Type B pancreatic cell (in vitro differentiated cells): ENCODE measurements around the gene ANKLE1. TPM values are rescaled to one million over a fixed set of nuclear protein-coding genes. Genes with fewer than 3 reads are reported as not detected.
"Not testable (repeated sequence)": the region's sequence is repeated elsewhere in the genome, so short reads cannot be mapped to it uniquely, and the experiment has no call there.

Experiments used
- DNase-seq: peaks from one replicate; pipeline ENCODE4 v3.0.0; 2021; ENCODE audit warnings: mixed read lengths; ENCODE audit not compliant: unreplicated experiment; ENCODE audit errors: extremely low spot score
- H3K27ac Mint-ChIP-seq: 2 replicates; pipeline ENCODE4 v1.8.0; 2021; ENCODE audit warnings: mild to moderate bottlenecking, mixed read lengths
- H3K27me3 Mint-ChIP-seq: 2 replicates; pipeline ENCODE4 v1.8.0; 2021; ENCODE audit warnings: mixed read lengths
- H3K36me3 Mint-ChIP-seq: 2 replicates; pipeline ENCODE4 v1.8.0; 2021; ENCODE audit warnings: mixed read lengths
- H3K4me1 Mint-ChIP-seq: one replicate; pipeline ENCODE4 v1.8.0; 2021; ENCODE audit warnings: mixed read lengths; ENCODE audit not compliant: unreplicated experiment
- H3K4me3 Mint-ChIP-seq: 2 replicates; pipeline ENCODE4 v1.8.0; 2021; ENCODE audit warnings: mild to moderate bottlenecking, mixed read lengths
- H3K9me3 Mint-ChIP-seq: 2 replicates; pipeline ENCODE4 v1.8.0; 2021; ENCODE audit warnings: mixed read lengths
- CTCF ChIP-seq: fragments of 200-600 bp; sonication (generic); conservative IDR thresholded peaks from 2 replicates; pipeline ENCODE4 v1.5.0; 2021; ENCODE audit warnings: antibody characterized with exemption, mild to moderate bottlenecking
- total RNA-seq: library from RNA; stranded (reverse); gene quantifications from 2 replicates; pipeline ENCODE4 v1.2.1, GENCODE V29; 2021; ENCODE audit warnings: low replicate concordance

The ANKLE1 gene
- total RNA-seq, 1 donor from 2014 or later, result 5.9 TPM

- peaks cover 6% of the 10 kb centered on the region for H3K27me3 Mint-ChIP-seq
- H3K4me3 Mint-ChIP-seq, result no peak within 1 kb of the TSS
- H3K4me1 Mint-ChIP-seq, result peaks cover 17% of the 10 kb centered on the region
- H3K9me3 Mint-ChIP-seq, result peaks cover 6% of the 10 kb centered on the region
- no peak for DNase-seq
- TF ChIP-seq CTCF, result no peak
- H3K27ac Mint-ChIP-seq, result no peak within 1 kb of the TSS
- peaks cover 4% of the 10 kb centered on the region for H3K36me3 Mint-ChIP-seq
Observed at GRCh38 chr19:17264641-17264979, 17.1 kb upstream of the ANKLE1 start, which contains the start of gene USHBP1. Gene USHBP1 (minus strand): TSS chr19:17264745. CDS start chr19:17264299, 446 bp downstream.

- H3K27me3 Mint-ChIP-seq, result peaks cover 3% of the 10 kb centered on the region
- peak overlapping the region; percentile 80 for H3K27ac Mint-ChIP-seq
- no peak overlapping the region for H3K4me3 Mint-ChIP-seq
- H3K9me3 Mint-ChIP-seq, result peaks cover 6% of the 10 kb centered on the region
- peaks cover 4% of the 10 kb centered on the region for H3K36me3 Mint-ChIP-seq
- H3K4me1 Mint-ChIP-seq, result peaks cover 12% of the 10 kb centered on the region
- no peak for TF ChIP-seq CTCF
- DNase-seq, result no peak
Observed at GRCh38 chr19:17266026-17266425, 15.7 kb upstream of the ANKLE1 start.

DNA sequence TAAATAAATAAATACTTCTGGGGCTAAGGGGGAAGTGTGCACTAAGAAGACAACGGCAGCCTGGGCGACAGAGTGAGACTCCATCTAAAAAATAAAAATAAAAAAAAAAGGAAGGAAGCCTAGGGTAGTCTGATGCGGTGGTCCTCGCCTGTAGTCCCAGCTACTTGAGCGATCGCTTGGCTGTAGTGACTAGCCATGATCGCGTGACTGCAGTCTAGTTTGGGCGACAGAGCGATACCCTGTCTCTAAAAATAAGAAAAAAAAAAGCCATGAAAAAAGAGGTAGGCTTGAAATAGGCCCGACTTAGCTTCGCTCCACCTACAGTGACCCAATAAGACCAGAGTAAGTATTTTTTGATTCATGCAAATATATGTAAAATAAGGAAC, 15.1 kb upstream of the ANKLE1 start:
- Mint-ChIP-seq H3K27ac (peak overlapping the region; percentile 96), H3K36me3 (peaks cover 4% of the 10 kb centered on the region), H3K4me1 (peaks cover 11% of the 10 kb centered on the region), H3K27me3 (peaks cover 3% of the 10 kb centered on the region), H3K4me3 (peak overlapping the region; percentile 87), H3K9me3 (peaks cover 6% of the 10 kb centered on the region)
- DNase-seq, result no peak
- TF ChIP-seq CTCF, result no peak

GRCh38 chr19:17266975-17267788, 14.5 kb upstream of the ANKLE1 start, which contains the start of gene BABAM1:
Gene BABAM1 (plus strand): TSS chr19:17267443. CDS start chr19:17268807, 1,364 bp downstream.
- peak; percentile 93 for DNase-seq
- peaks cover 4% of the 10 kb centered on the region for H3K36me3 Mint-ChIP-seq
- peaks cover 11% of the 10 kb centered on the region for H3K4me1 Mint-ChIP-seq
- H3K4me3 Mint-ChIP-seq, result peak within 1 kb of the TSS; percentile 87
- H3K27ac Mint-ChIP-seq, result peak within 1 kb of the TSS; percentile 96
- peaks cover 3% of the 10 kb centered on the region for H3K27me3 Mint-ChIP-seq
- H3K9me3 Mint-ChIP-seq, result peaks cover 6% of the 10 kb centered on the region
- TF ChIP-seq CTCF, result no peak

GRCh38 chr19:17268754-17269153, 12.9 kb upstream of the ANKLE1 start:
- H3K4me3 Mint-ChIP-seq, result peak overlapping the region; percentile 49
- H3K27ac Mint-ChIP-seq, result no peak overlapping the region

DNA sequence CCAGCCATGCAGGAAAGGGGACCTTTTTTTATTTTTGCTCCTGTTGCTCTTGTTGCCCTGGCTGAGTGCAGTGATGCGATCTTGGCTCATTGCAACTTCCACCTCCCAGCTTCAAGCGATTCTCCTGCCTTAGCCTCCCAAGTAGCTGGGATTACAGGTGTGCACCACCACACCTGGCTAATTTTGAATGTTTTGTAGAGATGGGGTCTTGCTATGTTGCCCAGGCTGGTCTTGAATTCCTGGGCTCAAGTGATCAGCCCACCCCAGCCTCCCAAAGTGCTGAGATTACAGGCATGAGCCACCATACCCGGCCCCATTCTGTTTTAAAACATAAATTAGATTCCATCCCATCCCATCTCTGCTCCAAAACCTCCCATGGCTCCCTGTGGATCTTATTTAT, 6.8 kb upstream of the ANKLE1 start:
- peaks cover 11% of the 10 kb centered on the region for H3K36me3 Mint-ChIP-seq
- not testable (repeated sequence) for H3K9me3 Mint-ChIP-seq, DNase-seq, H3K27me3 Mint-ChIP-seq, H3K4me1 Mint-ChIP-seq, H3K27ac Mint-ChIP-seq, H3K4me3 Mint-ChIP-seq

More at GRCh38 chr19:17268754-17269153, 12.9 kb upstream of the ANKLE1 start:
- H3K9me3 Mint-ChIP-seq, result peaks cover 6% of the 10 kb centered on the region
- TF ChIP-seq CTCF, result no peak
- H3K4me1 Mint-ChIP-seq, result peaks cover 11% of the 10 kb centered on the region
- peaks cover 3% of the 10 kb centered on the region for H3K27me3 Mint-ChIP-seq
- H3K36me3 Mint-ChIP-seq, result peaks cover 4% of the 10 kb centered on the region
- DNase-seq, result no peak
